ENCODE results near the gene TAF11L13. TPM values are rescaled to one million over a fixed set of nuclear protein-coding genes. Genes with fewer than 3 reads are reported as not detected.

TAF11L13 gene
- not detected in 5 replicates for total RNA-seq (2022; extraction: Qiagen RNA extraction)

GRCh38 chr5:17631788-17632187, at the start of gene TAF11L13:
TAF11L13 (plus strand) TSS chr5:17632088.

GRCh38 chr5:17585658-17586057, 46.2 kb upstream of the TAF11L13 start, which contains the start of gene TAF11L7:
TAF11L7 (minus strand) TSS chr5:17585758.

GRCh38 chr5:17590860-17591259, 41.0 kb upstream of the TAF11L13 start, which contains the start of gene TAF11L8:
TAF11L8 (minus strand) TSS chr5:17590960.

GRCh38 chr5:17594255-17594654, 37.6 kb upstream of the TAF11L13 start, which contains the start of gene TAF11L9:
TAF11L9 (minus strand) TSS chr5:17594394.

GRCh38 chr5:17597728-17598127, 34.2 kb upstream of the TAF11L13 start, which contains the start of gene TAF11L10:
TAF11L10 (minus strand) TSS chr5:17597828.

GRCh38 chr5:17603880-17604279, 28.0 kb upstream of the TAF11L13 start, which contains the start of gene TAF11L11:
TAF11L11 (plus strand) TSS chr5:17604183.

GRCh38 chr5:17610092-17610491, 21.8 kb upstream of the TAF11L13 start, which contains the start of gene TAF11L12:
TAF11L12 (plus strand) TSS chr5:17610392.

GRCh38 chr5:17634160-17634559, 2.3 kb downstream of the TAF11L13 start, which contains the start of gene TAF11L14:
TAF11L14 (plus strand) TSS chr5:17634460.

Other genes with a start within 250 kb of the TAF11L13 start
- gene TAF11L2, start 133.9 kb upstream of the TAF11L13 start, total RNA-seq (2022; extraction: Qiagen RNA extraction): not detected in 5 replicates
- gene TAF11L3, start 113.7 kb upstream of the TAF11L13 start, total RNA-seq (2022; extraction: Qiagen RNA extraction): not detected in 5 replicates
- gene TAF11L4, start 110.3 kb upstream of the TAF11L13 start, total RNA-seq (2022; extraction: Qiagen RNA extraction): not detected in 5 replicates
- gene TAF11L5, start 106.9 kb upstream of the TAF11L13 start, total RNA-seq (2022; extraction: Qiagen RNA extraction): not detected in 5 replicates
- gene TAF11L6, start 103.4 kb upstream of the TAF11L13 start, total RNA-seq (2022; extraction: Qiagen RNA extraction): not detected in 5 replicates
- not detected in 5 replicates for gene TAF11L7, start 46.3 kb upstream of the TAF11L13 start, total RNA-seq (2022; extraction: Qiagen RNA extraction)
- not detected in 5 replicates for gene TAF11L8, start 41.1 kb upstream of the TAF11L13 start, total RNA-seq (2022; extraction: Qiagen RNA extraction)
- not detected in 5 replicates for gene TAF11L9, start 37.7 kb upstream of the TAF11L13 start, total RNA-seq (2022; extraction: Qiagen RNA extraction)
- gene TAF11L10, start 34.3 kb upstream of the TAF11L13 start, total RNA-seq (2022; extraction: Qiagen RNA extraction): not detected in 5 replicates
- gene TAF11L11, start 27.9 kb upstream of the TAF11L13 start, total RNA-seq (2022; extraction: Qiagen RNA extraction): 0.07 to 0.39 TPM (median 0.10 TPM) in 4 of 5 replicates, not detected in the other
- 0.09 TPM in 1 of 5 replicates, not detected in the others for gene TAF11L12, start 21.7 kb upstream of the TAF11L13 start, total RNA-seq (2022; extraction: Qiagen RNA extraction)
- not detected in 5 replicates for gene TAF11L14, start 2.4 kb downstream of the TAF11L13 start, total RNA-seq (2022; extraction: Qiagen RNA extraction)

All from A549 treated with Hydrocortisone at 1 μM for 4 hours (cell line).